ENCODE results near the gene CTNNBIP1.

Gene CTNNBIP1

DNA sequence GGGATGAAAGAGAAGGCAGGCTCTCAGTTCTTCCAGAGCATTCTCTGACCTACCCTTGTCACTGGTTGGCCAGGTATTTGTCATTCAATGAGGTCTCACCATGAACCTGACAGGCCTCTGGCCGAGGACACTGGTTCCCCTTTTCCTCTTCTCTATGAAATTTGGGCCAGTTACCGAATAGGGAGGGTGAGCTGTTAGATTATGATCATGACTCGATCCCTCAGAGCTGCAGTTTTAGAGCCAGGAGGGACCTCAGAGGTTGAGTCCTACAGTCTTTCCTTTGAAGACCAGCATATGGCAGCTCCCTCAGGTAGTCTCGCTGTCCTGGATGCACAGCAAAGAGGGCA lies 56.8 kb downstream of the CTNNBIP1 start:
- DNase-seq (ENCODE audit: low read depth, low spot score) = no peak

DNA sequence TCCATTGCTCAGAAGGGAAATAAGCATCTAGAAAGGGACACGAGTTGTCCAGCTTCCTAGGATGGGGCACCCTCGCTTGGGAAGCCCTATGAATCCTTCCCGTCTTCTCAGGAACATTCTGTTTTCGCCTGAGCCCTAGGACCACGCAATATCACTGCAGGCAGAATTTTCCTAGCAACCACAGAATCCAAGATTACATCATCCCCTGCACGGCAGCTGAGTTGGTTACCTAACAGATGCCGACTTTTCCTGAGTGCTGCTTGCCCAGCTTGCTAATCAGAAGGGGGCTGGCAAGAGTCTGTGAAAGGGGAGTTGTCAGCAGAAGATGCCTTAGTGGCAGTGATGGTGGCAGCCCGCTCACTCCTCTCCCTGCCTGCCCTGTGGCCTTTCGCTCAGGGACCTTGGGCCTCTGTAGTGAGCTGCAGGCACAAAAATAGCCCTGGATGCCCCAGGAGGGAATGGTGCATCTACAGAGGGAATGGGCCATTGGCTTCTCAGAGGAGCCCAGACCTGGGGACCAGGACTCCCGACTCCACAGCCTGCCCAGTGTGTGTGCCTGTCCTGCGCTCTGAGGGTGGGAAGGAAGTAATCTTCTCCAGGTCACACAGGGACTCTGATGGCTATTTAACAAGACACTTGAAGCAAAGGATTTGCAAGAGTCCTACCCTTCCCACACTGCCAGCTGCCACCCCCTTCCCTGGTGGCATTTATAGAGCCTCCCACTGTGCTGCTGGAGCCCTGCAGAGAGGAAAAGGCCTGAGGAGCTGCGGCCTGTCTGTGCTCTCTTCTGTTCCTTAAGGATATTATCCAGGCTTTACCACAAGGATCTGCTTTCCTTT lies 57.4 kb downstream of the CTNNBIP1 start:
- no peak for DNase-seq (ENCODE audit: low read depth, low spot score)

DNA sequence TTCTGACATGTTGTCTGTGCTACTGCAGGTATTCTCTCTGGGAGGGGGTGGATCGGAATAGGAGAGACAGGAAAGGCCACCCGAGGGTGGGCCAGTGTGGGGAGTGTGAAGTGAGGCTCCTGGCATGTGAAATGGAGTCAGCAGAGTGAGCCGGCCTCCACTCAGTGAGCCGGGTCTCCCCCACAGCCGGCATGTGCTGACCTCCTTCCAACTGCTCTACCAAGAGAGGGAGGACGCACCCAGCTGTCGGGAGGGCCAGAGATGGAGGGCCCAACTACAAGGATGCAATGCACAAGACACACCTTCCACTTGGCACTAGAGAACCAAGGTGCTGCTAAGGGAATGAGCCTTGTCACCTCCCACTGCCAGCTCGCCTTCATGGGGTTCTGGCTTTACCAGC lies 58.1 kb downstream of the CTNNBIP1 start:
- no peak for DNase-seq (ENCODE audit: low read depth, low spot score)

DNA sequence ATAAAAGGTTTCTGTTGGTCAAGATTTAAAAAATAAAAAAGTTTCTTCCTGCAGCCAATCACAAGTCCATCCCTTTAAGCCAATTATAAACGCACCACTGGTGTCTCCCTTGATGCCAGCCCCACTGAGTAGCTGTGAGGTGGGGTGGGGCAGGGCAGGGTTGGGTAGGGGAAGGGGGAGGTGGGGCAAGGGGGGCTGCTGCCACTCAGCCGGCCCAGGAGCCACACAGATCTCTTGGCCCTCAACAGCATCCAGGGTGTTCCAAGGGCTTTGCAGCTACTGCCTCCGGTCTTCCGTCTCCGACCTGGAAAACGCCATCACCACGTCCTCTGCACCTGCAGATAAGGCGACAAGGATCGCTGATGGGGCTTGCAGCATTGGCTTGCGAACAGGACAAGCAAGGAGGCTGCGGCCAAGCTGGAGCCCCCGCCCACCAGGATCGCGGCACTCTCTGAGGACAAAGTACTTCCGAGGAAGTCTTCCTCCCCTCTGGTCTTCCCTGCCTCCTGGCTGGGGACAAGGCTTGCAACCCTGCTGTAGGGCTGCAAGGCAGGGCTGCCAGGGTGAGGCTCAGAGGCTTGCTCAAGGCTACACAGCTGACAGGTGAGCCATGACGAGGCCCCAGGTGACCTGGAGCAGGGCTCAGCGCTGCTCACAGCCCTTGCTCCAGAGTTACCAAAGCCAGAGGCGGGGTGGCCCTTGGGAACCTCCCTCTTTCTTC lies 59.5 kb downstream of the CTNNBIP1 start:
- no peak for DNase-seq (ENCODE audit: low read depth, low spot score)

- no peak for DNase-seq (ENCODE audit: low read depth, low spot score)
These were observed 60.2 kb downstream of the CTNNBIP1 start for GRCh38 chr1:9849691-9850441.

- no peak for DNase-seq (ENCODE audit: low read depth, low spot score)
These were observed 62.0 kb downstream of the CTNNBIP1 start for GRCh38 chr1:9848022-9848421.

DNA sequence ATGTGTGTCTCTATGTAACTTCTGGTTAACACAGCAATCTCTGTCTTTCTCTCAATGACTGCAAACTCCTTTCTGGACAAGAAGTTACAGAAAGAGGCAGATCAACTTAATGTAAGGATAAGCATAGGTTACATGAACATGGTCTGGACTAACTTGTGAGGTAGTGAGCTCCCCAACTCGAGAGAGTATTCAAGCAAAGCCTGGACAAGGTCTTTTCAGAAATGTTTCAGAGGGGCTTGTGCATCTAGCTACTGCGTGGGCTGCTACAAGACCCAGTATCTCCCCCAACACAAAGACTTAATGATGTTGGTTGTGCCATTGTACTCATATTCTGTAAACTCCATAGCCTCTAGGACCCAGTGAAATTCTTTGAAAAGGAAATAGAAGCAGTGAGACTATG lies 62.8 kb downstream of the CTNNBIP1 start:
- no peak for DNase-seq (ENCODE audit: low read depth, low spot score)

GRCh38 chr1:9846611-9847171 lies 63.4 kb downstream of the CTNNBIP1 start:
- DNase-seq (ENCODE audit: low read depth, low spot score) = no peak

GRCh38 chr1:9845914-9846313 lies 64.2 kb downstream of the CTNNBIP1 start:
- no peak for DNase-seq (ENCODE audit: low read depth, low spot score)

GRCh38 chr1:9844756-9845155 lies 65.3 kb downstream of the CTNNBIP1 start:
- DNase-seq (ENCODE audit: low read depth, low spot score) = no peak

DNA sequence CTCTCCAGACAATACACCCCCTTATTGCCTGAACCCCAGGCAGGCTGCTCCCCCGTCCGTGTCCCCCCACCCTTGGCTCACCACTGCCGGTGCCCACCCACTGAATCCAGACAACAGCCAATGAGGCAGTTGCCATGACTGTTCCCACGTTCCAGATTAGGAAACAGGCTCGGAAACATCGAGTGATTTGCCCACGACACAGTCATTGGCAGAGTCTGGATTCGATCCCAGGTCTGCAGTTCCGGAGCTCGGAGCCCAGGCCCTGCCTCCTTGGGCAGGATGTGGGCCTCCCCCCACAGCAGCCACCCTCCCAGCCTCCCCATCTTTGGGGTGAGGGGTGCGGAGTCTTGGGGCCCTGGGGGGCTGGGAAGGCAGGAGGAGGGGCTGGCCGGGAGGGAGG lies 66.0 kb downstream of the CTNNBIP1 start:
- no peak for DNase-seq (ENCODE audit: low read depth, low spot score)

- DNase-seq (ENCODE audit: low read depth, low spot score) = no peak
These were observed 66.5 kb downstream of the CTNNBIP1 start for GRCh38 chr1:9843576-9843945.

GRCh38 chr1:9842781-9843575 lies 67.1 kb downstream of the CTNNBIP1 start:
- DNase-seq (ENCODE audit: low read depth, low spot score) = no peak

DNA sequence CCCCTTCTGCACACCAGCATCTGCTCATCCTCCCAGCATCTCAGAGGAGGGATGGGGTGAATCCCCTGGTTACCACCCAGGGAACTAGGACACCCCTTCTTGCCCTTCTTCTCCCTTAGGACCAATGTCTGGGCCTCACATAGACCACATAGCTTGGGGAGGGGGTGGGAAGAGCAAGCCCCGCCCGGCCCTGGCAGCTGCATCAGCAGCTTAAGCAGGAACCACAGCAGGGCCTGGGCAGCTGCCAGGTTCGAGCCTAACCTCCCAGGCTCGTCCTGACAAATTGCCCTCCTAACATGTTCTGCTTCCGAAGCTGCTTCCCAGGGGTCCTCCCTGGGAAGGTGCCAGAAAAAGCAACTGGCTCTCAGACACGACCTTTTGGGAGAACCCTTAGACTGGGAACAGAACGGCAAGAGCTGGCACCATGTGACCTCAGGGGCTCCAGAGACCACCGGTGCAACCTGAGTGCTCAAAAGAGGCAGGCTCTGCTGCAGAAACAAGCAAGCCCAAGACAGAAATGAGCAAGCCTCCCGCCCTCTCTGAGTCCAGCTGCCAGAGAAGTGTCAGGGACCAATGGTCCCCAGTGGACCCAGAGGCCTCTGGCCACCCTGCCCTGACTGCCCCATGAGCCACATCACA lies 67.9 kb downstream of the CTNNBIP1 start:
- peak; percentile 78 for DNase-seq (ENCODE audit: low read depth, low spot score)

DNA sequence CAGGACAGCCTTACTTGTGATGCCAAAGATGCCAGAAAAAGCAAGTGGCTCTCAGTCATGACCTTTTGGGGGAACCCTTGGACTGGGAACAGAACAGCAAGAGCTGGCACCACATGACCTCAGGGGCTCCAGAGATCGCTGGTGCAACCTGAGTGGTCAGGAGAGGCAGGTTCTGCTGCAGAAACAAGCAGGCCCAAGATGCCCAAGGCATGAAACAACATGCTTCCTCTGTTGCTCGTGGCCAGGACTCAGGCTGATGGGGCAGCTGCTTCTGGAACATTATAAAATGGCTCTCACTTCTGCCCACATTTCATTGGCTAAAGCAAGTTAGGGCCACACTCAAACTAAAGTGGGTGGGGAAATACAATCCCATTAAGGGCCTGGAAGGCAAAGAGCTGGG lies 68.6 kb downstream of the CTNNBIP1 start:
- no peak for DNase-seq (ENCODE audit: low read depth, low spot score)

GRCh38 chr1:9840176-9840575 lies 69.9 kb downstream of the CTNNBIP1 start:
- no peak for DNase-seq (ENCODE audit: low read depth, low spot score)

- DNase-seq (ENCODE audit: low read depth, low spot score) = no peak
These were observed 71.1 kb downstream of the CTNNBIP1 start for GRCh38 chr1:9838946-9839345.

DNA sequence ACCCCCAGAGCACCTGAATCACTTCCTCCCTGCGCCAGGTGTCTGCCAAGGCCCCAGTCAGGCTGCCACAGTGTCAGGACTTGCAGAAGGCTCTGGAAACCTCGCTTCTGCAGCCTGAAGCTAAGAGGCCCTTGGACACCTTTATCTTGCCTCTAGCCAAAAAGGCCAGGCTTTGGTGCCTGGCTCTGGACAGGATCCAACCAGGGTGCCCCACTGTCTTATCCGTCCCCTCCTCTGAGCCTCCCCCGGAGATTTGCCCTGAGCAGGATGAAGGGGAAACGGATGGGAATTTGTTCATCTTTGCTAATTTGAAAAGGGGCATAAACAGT lies 73.5 kb downstream of the CTNNBIP1 start:
- no peak for DNase-seq (ENCODE audit: low read depth, low spot score)

GRCh38 chr1:9835758-9836631 lies 74.1 kb downstream of the CTNNBIP1 start:
- no peak for DNase-seq (ENCODE audit: low read depth, low spot score)

GRCh38 chr1:9835404-9835757 lies 74.7 kb downstream of the CTNNBIP1 start:
- DNase-seq (ENCODE audit: low read depth, low spot score) = no peak
